ENCODE measurements around the gene BSDC1.

DNA sequence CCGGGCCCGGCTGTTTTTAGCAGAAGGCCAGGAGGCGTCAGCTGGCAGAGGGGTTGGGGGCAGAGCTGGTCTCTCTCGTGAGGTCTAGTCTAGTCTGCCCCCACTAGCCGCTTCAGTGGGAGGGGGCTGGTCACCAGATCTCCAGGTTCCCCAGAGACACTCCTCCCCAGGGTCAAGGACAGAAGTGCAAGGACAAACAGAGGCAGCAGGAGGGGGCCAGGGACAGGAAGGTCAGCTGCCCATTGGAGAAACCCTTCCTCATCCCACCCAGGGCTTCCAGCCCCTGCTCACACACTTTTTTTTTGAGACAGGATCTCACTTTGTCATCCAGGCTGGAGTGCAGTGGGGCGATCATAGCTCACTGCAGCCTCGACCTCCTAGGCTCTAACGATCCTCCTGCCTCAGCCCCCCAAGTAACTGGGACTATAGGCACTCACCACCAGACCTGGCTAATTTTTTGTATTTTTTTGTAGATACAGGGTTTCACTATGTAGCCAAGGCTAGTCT lies 41.9 kb downstream of the BSDC1 start:
- TF ChIP-seq, protein P1, sequence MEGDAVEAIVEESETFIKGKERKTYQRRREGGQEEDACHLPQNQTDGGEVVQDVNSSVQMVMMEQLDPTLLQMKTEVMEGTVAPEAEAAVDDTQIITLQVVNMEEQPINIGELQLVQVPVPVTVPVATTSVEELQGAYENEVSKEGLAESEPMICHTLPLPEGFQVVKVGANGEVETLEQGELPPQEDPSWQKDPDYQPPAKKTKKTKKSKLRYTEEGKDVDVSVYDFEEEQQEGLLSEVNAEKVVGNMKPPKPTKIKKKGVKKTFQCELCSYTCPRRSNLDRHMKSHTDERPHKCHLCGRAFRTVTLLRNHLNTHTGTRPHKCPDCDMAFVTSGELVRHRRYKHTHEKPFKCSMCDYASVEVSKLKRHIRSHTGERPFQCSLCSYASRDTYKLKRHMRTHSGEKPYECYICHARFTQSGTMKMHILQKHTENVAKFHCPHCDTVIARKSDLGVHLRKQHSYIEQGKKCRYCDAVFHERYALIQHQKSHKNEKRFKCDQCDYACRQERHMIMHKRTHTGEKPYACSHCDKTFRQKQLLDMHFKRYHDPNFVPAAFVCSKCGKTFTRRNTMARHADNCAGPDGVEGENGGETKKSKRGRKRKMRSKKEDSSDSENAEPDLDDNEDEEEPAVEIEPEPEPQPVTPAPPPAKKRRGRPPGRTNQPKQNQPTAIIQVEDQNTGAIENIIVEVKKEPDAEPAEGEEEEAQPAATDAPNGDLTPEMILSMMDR (conservative IDR thresholded peaks at IDR 0.05; ENCODE audit: low read depth in 2 of 2) = no peak
- TF ChIP-seq ZNF114 (CRISPR knock-in tag; IDR thresholded peaks at IDR 0.05) = no peak
- TF ChIP-seq ETS1 (IDR thresholded peaks at IDR 0.05) = no peak
- no peak for TF ChIP-seq NANOG (IDR thresholded peaks at IDR 0.05; ENCODE audit: borderline replicate concordance)
- no peak for TF ChIP-seq POLR2AphosphoS5 (IDR thresholded peaks at IDR 0.05; ENCODE audit: low read depth)
- TF ChIP-seq EZH2 (IDR thresholded peaks at IDR 0.05; ENCODE audit: low read depth, unreplicated experiment) = no peak
- no peak for TF ChIP-seq EZH2phosphoT487 (IDR thresholded peaks at IDR 0.05; ENCODE audit: unreplicated experiment)
- TF ChIP-seq ZNF331 (CRISPR knock-in tag; IDR thresholded peaks at IDR 0.05; ENCODE audit: low read depth) = no peak
- TF ChIP-seq, protein P2, sequence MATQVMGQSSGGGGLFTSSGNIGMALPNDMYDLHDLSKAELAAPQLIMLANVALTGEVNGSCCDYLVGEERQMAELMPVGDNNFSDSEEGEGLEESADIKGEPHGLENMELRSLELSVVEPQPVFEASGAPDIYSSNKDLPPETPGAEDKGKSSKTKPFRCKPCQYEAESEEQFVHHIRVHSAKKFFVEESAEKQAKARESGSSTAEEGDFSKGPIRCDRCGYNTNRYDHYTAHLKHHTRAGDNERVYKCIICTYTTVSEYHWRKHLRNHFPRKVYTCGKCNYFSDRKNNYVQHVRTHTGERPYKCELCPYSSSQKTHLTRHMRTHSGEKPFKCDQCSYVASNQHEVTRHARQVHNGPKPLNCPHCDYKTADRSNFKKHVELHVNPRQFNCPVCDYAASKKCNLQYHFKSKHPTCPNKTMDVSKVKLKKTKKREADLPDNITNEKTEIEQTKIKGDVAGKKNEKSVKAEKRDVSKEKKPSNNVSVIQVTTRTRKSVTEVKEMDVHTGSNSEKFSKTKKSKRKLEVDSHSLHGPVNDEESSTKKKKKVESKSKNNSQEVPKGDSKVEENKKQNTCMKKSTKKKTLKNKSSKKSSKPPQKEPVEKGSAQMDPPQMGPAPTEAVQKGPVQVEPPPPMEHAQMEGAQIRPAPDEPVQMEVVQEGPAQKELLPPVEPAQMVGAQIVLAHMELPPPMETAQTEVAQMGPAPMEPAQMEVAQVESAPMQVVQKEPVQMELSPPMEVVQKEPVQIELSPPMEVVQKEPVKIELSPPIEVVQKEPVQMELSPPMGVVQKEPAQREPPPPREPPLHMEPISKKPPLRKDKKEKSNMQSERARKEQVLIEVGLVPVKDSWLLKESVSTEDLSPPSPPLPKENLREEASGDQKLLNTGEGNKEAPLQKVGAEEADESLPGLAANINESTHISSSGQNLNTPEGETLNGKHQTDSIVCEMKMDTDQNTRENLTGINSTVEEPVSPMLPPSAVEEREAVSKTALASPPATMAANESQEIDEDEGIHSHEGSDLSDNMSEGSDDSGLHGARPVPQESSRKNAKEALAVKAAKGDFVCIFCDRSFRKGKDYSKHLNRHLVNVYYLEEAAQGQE (IDR thresholded peaks at IDR 0.05; ENCODE audit: unreplicated experiment) = no peak

All from GM23338 (cell line).